Vagina (tissue), 2 donors: ENCODE measurements around the gene SERTAD2. TPM values are rescaled to one million over a fixed set of nuclear protein-coding genes. Genes with fewer than 3 reads are reported as not detected.

Source experiments
- DNase-seq, 2 donors: peaks; one replicate each; pipeline ENCODE4 v3.0.0-alpha.2; 2017; ENCODE audit errors: extremely low spot score in 2 of 2
- H3K27ac ChIP-seq: fragments of 200-600 bp; sonication (generic); one replicate; pipeline ENCODE4 v1.5.1; 2019
- H3K27me3 ChIP-seq: fragments of 200-600 bp; sonication (generic); one replicate; pipeline ENCODE4 v1.5.1; 2019
- H3K36me3 ChIP-seq, 2 donors: fragments of 200-600 bp; sonication (generic); one replicate each; pipeline ENCODE4 v1.5.1; 2017 to 2019
- H3K4me1 ChIP-seq: fragments of 200-600 bp; sonication (generic); one replicate; pipeline ENCODE4 v1.5.1; 2019
- H3K4me3 ChIP-seq, 2 donors: fragments of 200-600 bp; sonication (generic); 1 replicate in 1 of 2; 2 replicates in 1 of 2; pipeline ENCODE4 v1.5.1; 2016 to 2019
- H3K9me3 ChIP-seq: fragments of 200-600 bp; sonication (generic); one replicate; pipeline ENCODE4 v1.5.1; 2019
- POLR2A ChIP-seq, 2 donors: fragments of 450-650 bp; IDR thresholded peaks; one replicate each; pipeline ENCODE4 v1.6.1; 2017; ENCODE audit warnings: antibody characterized with exemption in 2 of 2, mild to moderate bottlenecking in 2 of 2, moderate library complexity in 2 of 2
- POLR2AphosphoS5 ChIP-seq, 2 donors: sonication (generic); formaldehyde crosslinking; IDR thresholded peaks; one replicate each; pipeline ENCODE4 v1.9.0; 2017; ENCODE audit warnings: antibody characterized with exemption in 2 of 2, mild to moderate bottlenecking in 2 of 2, low read depth in 1 of 2; ENCODE audit not compliant: insufficient read depth in 1 of 2
- intact Hi-C: fragments of 100-400 bp; cut with DNase I; formaldehyde crosslinking; loops from one replicate; pipeline ENCODE4 v1.15.1; 2023
- total RNA-seq: library from RNA; depleted of rRNA; stranded (reverse); fragments of >200 nt; gene quantifications from one replicate; pipeline ENCODE4 v1.2.3, GENCODE V29; 2016
- TF ChIP-seq, protein P1 (sequence below), 3 experiments: fragments of 450-650 bp in 2 of 3; fragments of 200-600 bp in 1 of 3; sonication (generic) in 1 of 3; IDR thresholded peaks; one replicate each; pipeline ENCODE4 v1.5.1; 2017 to 2019; ENCODE audit warnings: antibody characterized with exemption in 3 of 3, mild to moderate bottlenecking in 2 of 3, moderate library complexity in 2 of 3

SERTAD2 gene
- total RNA-seq, 1 donor from 2014 or later: 19.2 TPM

DNA sequence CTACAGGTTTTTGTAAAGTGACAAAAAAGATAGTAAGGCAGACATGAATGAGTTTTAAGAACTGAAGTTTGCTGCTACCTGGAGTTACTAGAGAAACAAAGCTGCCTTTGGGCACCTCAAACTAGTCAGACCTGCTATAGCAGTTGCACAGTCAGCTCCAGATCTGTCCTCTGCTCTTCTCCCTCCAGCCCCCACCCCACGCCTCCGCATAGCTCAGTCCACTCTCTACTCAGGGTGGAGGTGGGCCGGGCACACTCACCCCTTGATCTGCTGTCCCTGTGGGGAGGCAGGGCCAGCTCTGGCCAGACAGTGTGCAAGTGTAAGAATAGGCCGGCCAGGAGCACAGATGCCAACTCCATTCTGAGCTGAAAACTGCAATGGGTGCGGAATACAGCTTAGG lies 4.1 kb downstream of the SERTAD2 start:
- Histone ChIP-seq H3K4me3 (no peak overlapping the region), H3K27ac (peak overlapping the region; percentile 67), H3K4me1 (peaks cover 75% of the 10 kb centered on the region), H3K27me3 (no peaks in the 10 kb centered on the region), H3K9me3 (no peaks in the 10 kb centered on the region), H3K36me3 (no peaks in the 10 kb centered on the region)
- DNase-seq: no peak
- intact Hi-C loops: loop anchor here (5.0 kb wide), 2 partner anchors 103 to 118 kb away; no protein-coding TSS in a partner anchor
- TF ChIP-seq POLR2AphosphoS5 (IDR thresholded peaks at IDR 0.05; ENCODE audit: insufficient read depth in 1 of 2, low read depth in 1 of 2) (peak in 1 of 2 donors; percentile 42), POLR2A (IDR thresholded peaks at IDR 0.05) (no peak)

DNA sequence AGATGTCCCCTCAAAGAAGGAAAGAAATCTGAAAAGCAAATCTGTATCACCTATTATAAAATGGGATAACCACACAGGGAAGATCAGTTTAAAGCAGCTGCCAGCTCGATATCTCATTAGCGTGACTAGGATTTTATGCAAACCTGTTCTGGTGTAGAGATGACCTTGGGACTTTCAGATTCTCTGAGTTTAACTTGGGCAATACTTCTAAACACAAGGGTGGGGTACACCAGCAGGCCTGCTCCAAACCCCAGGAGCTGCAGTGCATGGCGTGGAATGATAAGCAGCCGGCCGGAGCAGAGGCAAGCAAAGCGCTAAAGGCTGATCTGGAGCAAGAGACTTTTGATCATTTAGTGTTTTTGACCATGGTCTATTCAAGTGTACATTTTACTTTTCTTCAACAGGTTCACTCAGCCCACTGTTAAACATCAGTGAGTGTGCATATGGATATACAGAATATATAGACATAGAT lies 4.7 kb downstream of the SERTAD2 start:
- H3K27ac ChIP-seq: peak overlapping the region; percentile 67
- no peaks in the 10 kb centered on the region for H3K36me3 ChIP-seq
- no peaks in the 10 kb centered on the region for H3K27me3 ChIP-seq
- TF ChIP-seq, protein P1, sequence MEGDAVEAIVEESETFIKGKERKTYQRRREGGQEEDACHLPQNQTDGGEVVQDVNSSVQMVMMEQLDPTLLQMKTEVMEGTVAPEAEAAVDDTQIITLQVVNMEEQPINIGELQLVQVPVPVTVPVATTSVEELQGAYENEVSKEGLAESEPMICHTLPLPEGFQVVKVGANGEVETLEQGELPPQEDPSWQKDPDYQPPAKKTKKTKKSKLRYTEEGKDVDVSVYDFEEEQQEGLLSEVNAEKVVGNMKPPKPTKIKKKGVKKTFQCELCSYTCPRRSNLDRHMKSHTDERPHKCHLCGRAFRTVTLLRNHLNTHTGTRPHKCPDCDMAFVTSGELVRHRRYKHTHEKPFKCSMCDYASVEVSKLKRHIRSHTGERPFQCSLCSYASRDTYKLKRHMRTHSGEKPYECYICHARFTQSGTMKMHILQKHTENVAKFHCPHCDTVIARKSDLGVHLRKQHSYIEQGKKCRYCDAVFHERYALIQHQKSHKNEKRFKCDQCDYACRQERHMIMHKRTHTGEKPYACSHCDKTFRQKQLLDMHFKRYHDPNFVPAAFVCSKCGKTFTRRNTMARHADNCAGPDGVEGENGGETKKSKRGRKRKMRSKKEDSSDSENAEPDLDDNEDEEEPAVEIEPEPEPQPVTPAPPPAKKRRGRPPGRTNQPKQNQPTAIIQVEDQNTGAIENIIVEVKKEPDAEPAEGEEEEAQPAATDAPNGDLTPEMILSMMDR (IDR thresholded peaks at IDR 0.05): no peak
- TF ChIP-seq POLR2A (IDR thresholded peaks at IDR 0.05) (no peak), POLR2AphosphoS5 (IDR thresholded peaks at IDR 0.05; ENCODE audit: insufficient read depth in 1 of 2, low read depth in 1 of 2) (no peak)
- H3K4me1 ChIP-seq: peaks cover 77% of the 10 kb centered on the region
- no peak for DNase-seq
- H3K9me3 ChIP-seq: no peaks in the 10 kb centered on the region
- intact Hi-C loops: no loop called here
- H3K4me3 ChIP-seq: no peak overlapping the region

DNA sequence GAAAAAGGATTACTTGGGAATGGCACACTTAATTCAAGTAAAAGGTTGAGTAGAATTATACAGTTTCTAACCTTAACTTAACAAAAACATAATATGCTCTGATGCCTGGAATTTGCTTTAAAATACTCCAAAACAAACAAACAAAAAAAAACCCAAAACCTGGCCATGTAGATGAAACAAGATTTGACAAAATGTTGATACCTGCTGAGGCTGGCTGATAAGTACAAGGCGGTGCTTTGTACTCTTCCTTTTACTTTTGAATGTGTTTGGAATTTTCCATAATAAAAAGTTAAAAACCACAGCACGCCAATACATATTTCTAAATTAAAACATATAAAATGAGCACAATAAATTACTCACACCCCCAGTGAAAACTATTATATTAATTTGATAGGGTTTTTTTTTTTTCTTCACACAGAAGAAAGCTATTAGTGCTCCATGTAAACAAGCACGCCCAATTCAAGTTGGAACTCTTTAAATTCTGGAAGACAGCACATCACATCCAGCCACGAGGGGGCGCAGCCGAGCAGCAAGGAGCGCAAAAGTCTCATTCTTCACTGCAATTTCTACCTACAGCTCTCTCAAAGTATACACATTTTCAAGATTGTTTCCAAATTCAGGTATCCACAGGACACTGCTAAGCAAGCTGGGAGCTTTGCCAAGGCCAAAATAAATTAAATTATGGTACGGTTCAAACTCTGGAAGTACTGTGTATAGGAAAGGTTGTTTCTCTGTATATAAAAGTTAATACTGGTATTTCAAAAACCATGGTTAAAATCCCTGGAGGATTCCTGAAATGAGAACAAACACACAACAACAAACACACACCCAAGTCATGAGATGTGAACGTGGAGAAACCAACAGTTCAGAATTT lies 7.5 kb downstream of the SERTAD2 start:
- H3K9me3 ChIP-seq: no peaks in the 10 kb centered on the region
- no peaks in the 10 kb centered on the region for H3K36me3 ChIP-seq
- intact Hi-C loops: loop anchor here (2.0 kb wide), 1 partner anchor 219 kb away; no protein-coding TSS in a partner anchor
- H3K27me3 ChIP-seq: no peaks in the 10 kb centered on the region
- no peak for TF ChIP-seq POLR2A (IDR thresholded peaks at IDR 0.05)
- TF ChIP-seq, protein P1 (IDR thresholded peaks at IDR 0.05): peak; percentile 62 to 85 (median 80)
- peak in 1 of 2 donors; percentile 90 for TF ChIP-seq POLR2AphosphoS5 (IDR thresholded peaks at IDR 0.05; ENCODE audit: insufficient read depth in 1 of 2, low read depth in 1 of 2)
- peak overlapping the region in 1 of 2 donors; percentile 7 for H3K4me3 ChIP-seq
- no peak for DNase-seq
- H3K4me1 ChIP-seq: peaks cover 89% of the 10 kb centered on the region
- peak overlapping the region; percentile 87 for H3K27ac ChIP-seq

DNA sequence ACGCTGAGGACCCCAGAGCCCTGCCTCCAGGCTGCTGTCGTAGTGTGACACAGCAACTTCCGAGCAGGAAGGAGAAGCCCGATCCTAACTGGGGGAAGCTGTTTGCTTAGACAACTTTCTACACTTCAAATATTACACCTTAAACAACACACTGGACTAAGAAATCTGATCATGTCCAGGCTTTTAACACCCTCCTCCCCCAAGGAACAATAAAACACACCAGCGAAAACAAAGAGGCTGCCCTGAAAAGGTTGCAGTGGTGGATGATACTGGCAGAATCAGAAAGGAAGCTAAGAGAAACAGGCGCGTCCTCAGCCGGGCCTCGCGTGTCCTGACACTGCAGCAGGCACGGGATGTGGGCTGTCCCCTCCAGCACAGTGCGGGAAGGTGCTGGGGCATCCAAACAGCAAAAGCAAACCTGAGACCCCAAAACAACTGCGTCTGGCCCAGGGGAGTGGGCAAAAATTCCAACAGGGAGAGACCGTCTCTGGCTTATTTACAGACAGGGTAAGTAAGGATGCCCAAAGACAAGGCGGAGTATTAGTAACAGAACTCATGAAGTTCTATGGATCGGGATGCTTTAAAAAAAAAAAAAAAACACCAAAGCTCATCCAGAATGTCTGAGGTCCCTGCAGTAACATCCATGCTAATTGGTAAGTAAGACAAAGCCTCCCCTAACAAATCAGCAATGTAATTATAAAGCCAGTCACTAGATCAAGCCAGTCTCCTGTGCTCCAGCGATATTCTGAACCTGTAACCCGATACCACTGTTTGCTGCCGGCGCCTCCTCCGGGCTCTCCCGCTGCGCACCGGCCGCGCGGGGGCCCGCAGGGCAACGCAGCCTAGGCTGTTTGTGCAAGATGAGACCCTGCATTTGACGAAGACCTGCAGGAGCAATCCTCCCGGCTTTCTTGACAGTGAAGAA lies 9.0 kb downstream of the SERTAD2 start:
- no peak for DNase-seq
- H3K36me3 ChIP-seq: no peaks in the 10 kb centered on the region
- no peaks in the 10 kb centered on the region for H3K27me3 ChIP-seq
- TF ChIP-seq POLR2A (IDR thresholded peaks at IDR 0.05): peak in 1 of 2 donors; percentile 77
- TF ChIP-seq POLR2AphosphoS5 (IDR thresholded peaks at IDR 0.05; ENCODE audit: insufficient read depth in 1 of 2, low read depth in 1 of 2): peak; percentile 37 to 82
- TF ChIP-seq, protein P1 (IDR thresholded peaks at IDR 0.05): peak in 1 of 3 experiments; percentile 3
- peaks cover 89% of the 10 kb centered on the region for H3K4me1 ChIP-seq
- peak overlapping the region; percentile 87 for H3K27ac ChIP-seq
- intact Hi-C loops: no loop called here
- peak overlapping the region; percentile 38 for H3K4me3 ChIP-seq
- no peaks in the 10 kb centered on the region for H3K9me3 ChIP-seq

DNA sequence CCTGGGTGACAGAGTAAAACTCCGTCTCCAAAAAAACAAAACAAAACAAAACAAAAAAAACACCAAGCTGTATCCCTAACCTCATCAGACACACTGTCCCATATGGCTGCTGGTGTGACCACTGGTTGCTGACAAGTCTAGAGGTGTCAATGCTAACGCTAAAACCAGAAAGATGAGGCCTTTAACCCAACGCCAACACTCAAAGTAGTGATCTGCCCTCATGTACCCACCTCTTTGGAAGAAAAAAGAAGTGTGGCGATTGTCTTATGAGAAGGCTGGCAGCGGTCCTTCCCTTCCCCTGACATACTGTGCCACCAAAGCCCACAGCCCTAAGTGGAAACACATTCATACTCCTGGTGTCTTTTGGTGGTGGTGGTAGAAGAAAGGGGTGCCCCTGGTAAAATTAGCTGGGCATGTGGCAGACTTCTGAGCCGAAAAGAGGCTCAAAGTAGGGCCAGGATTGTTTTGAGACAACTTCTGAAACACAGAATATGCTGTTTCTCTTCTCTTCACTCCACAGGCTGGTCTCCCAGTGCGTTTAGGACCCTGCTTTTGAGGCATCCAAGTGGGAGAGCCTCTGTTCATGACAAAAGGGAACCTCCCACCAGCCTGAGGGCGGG lies 9.8 kb downstream of the SERTAD2 start:
- intact Hi-C loops: no loop called here
- Histone ChIP-seq H3K9me3 (no peaks in the 10 kb centered on the region), H3K27me3 (no peaks in the 10 kb centered on the region), H3K4me3 (peak overlapping the region; percentile 38), H3K4me1 (peaks cover 85% of the 10 kb centered on the region), H3K36me3 (no peaks in the 10 kb centered on the region), H3K27ac (peak overlapping the region; percentile 87)
- DNase-seq: no peak
- TF ChIP-seq, protein P1 (IDR thresholded peaks at IDR 0.05): no peak
- TF ChIP-seq POLR2A (IDR thresholded peaks at IDR 0.05) (no peak), POLR2AphosphoS5 (IDR thresholded peaks at IDR 0.05; ENCODE audit: insufficient read depth in 1 of 2, low read depth in 1 of 2) (no peak)
